Iris pigment epithelial cell (primary cell): ENCODE results near the gene THY1.

Experiments used
- DNase-seq: peaks from one replicate; pipeline ENCODE4 v3.0.0-alpha.2; 2011; ENCODE audit warnings: low read depth

THY1 gene

GRCh38 chr11:119369132-119369925 is 53.6 kb downstream of the THY1 start:
- DNase-seq: no peak

- no peak for DNase-seq
These were observed 54.6 kb downstream of the THY1 start for GRCh38 chr11:119368121-119369034.

GRCh38 chr11:119367661-119368120 is 55.3 kb downstream of the THY1 start:
- DNase-seq: peak; percentile 35
